ENCODE data around the gene ARID4B. TPM values are rescaled to one million over a fixed set of nuclear protein-coding genes. Genes with fewer than 3 reads are reported as not detected.

ARID4B gene
- total RNA-seq, 4 donors from 2014 or later = 15.2 to 99.7 (median 30.8) TPM

DNA sequence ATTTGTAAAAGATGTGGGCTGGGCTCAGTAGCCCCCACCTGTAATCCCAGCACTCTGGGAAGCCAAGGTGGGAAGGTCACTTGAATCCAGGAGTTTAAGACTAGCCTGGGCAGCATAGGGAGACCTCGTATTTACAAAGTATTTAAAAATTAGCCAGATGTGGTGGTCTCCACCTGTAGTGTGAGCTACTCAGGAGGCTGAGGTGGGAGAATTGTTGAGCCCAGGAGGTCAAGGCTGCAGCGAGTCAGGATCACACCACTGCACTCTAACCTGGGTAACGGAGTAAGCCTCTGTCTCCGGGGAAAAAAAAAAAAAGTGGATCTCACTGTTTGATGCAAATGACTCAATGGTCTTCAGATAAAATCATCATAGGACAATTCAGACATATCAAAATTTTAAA is 89.4 kb downstream of the ARID4B start:
- no peaks in the 10 kb centered on the region for H3K9me3 ChIP-seq
- WGBS, 2 donors = 88 to 89% methylated on average over 4 of the region's 4 CpGs
- no peak overlapping the region for H3K4me3 ChIP-seq
- no peak for DNase-seq
- H3K27me3 ChIP-seq = no peaks in the 10 kb centered on the region
- no peak overlapping the region for H3K27ac ChIP-seq
- intact Hi-C loops (cut with DNase I) = no loop called here
- H3K4me1 ChIP-seq = peaks cover 0 to 6% (median 0%) of the 10 kb centered on the region in 3 donors
- TF ChIP-seq, protein P1, sequence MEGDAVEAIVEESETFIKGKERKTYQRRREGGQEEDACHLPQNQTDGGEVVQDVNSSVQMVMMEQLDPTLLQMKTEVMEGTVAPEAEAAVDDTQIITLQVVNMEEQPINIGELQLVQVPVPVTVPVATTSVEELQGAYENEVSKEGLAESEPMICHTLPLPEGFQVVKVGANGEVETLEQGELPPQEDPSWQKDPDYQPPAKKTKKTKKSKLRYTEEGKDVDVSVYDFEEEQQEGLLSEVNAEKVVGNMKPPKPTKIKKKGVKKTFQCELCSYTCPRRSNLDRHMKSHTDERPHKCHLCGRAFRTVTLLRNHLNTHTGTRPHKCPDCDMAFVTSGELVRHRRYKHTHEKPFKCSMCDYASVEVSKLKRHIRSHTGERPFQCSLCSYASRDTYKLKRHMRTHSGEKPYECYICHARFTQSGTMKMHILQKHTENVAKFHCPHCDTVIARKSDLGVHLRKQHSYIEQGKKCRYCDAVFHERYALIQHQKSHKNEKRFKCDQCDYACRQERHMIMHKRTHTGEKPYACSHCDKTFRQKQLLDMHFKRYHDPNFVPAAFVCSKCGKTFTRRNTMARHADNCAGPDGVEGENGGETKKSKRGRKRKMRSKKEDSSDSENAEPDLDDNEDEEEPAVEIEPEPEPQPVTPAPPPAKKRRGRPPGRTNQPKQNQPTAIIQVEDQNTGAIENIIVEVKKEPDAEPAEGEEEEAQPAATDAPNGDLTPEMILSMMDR (IDR thresholded peaks at IDR 0.05) = no peak
- TF ChIP-seq POLR2A (IDR thresholded peaks at IDR 0.05) = no peak
- peaks cover 0 to 66% (median 8%) of the 10 kb centered on the region in 3 donors for H3K36me3 ChIP-seq

DNA sequence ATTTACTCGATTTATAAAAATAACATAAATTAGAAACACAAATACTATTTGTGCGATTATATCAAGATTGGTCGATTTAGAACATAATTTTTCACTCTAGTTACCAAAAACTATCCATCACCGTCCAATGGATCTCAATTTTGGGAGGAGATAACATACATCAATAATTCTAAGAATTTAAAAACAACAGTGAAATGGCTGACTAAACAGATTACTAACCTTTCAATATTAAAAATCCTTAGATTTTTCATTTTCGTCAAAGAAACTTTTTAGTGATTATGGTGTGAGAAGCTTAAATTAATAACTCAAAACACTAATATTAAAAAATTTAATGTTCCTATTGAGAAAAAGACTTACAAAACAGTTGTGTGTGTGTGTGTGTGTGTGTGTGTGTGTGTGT is 91.9 kb downstream of the ARID4B start:
- TF ChIP-seq POLR2A (IDR thresholded peaks at IDR 0.05) = no peak
- TF ChIP-seq, protein P1 (IDR thresholded peaks at IDR 0.05) = no peak
- intact Hi-C loops (cut with DNase I) = no loop called here
- peaks cover 0 to 90% (median 8%) of the 10 kb centered on the region in 3 donors for H3K36me3 ChIP-seq
- no peak overlapping the region for H3K4me3 ChIP-seq
- H3K27me3 ChIP-seq = no peaks in the 10 kb centered on the region
- WGBS, 2 donors = 95 to 99% methylated on average over 5 of the region's 5 CpGs
- peaks cover 0 to 6% (median 0%) of the 10 kb centered on the region in 3 donors for H3K4me1 ChIP-seq
- H3K9me3 ChIP-seq = no peaks in the 10 kb centered on the region
- no peak for DNase-seq
- H3K27ac ChIP-seq = no peak overlapping the region

DNA sequence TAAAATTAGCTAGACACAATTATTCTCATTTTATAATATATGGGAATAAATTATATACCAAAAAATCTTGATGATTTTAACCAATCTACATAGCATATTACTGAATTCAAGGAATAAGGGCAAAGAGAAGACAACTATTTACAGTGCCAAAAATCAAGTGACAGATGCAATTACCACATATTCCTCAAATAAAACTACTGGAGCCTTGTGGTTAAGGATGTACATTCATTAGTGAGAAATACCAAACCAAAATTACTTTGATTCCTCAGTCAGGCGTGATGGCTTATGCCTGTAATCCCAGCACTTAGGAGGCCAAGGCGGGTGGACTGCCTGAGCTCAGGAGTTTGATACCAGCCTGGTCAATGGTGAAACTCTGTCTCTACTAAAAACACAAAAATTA is 98.1 kb downstream of the ARID4B start:
- Histone ChIP-seq H3K27me3 (no peaks in the 10 kb centered on the region), H3K9me3 (no peaks in the 10 kb centered on the region), H3K36me3 (peaks cover 3 to 100% (median 4%) of the 10 kb centered on the region in 3 donors), H3K27ac (no peak overlapping the region), H3K4me3 (no peak overlapping the region), H3K4me1 (no peaks in the 10 kb centered on the region)
- TF ChIP-seq, protein P1 (IDR thresholded peaks at IDR 0.05) = no peak
- TF ChIP-seq POLR2A (IDR thresholded peaks at IDR 0.05) = no peak
- intact Hi-C loops (cut with DNase I) = no loop called here
- DNase-seq = no peak
- 93 to 94% methylated on average over 2 of the region's 2 CpGs for WGBS, 2 donors

DNA sequence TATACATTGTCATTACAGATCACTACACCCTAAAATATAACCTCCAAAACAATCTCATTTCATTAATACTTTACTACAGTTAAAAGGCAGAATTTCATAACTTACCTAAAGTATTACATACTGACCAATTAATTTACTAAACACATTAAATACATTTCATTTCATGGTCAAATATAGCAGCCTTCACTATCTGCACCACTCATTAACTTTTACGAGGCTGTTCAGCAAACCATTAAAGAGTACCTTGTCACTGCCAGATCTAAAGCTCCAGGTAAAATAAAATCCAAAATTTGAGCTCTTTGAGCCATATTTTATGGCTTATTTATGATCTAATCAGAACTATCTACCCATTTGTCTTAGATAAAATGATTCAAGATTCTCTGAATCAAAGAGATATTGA is 100.6 kb downstream of the ARID4B start:
- intact Hi-C loops (cut with DNase I) = no loop called here
- no peak overlapping the region for H3K4me3 ChIP-seq
- H3K27ac ChIP-seq = no peak overlapping the region
- H3K36me3 ChIP-seq = peaks cover 4 to 96% (median 7%) of the 10 kb centered on the region in 3 donors
- H3K9me3 ChIP-seq = no peaks in the 10 kb centered on the region
- no peaks in the 10 kb centered on the region for H3K4me1 ChIP-seq
- DNase-seq = no peak
- no peak for TF ChIP-seq POLR2A (IDR thresholded peaks at IDR 0.05)
- TF ChIP-seq, protein P1 (IDR thresholded peaks at IDR 0.05) = no peak
- WGBS, 2 donors = 89 to 93% methylated on average over 1 of the region's 1 CpG
- no peaks in the 10 kb centered on the region for H3K27me3 ChIP-seq

DNA sequence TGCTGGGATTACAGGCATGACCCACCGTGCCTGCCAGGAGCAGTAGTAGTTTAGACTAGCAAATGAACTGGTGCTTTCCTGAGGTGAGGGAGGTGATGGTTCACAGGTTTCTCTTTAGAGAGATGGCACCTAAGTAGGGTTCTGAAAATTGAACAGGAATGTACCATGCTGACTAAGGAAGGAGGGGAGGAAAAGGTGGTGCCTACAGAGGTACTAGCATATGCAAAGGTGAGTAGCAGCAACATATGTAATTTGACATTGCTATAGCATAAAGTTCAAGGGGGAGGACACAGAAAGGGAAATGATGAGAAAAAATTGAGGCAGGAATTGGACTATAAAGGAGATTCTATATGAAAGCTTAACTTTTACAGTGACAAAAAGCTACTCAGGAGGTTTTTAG is 101.0 kb downstream of the ARID4B start:
- Histone ChIP-seq H3K27ac (no peak overlapping the region), H3K9me3 (no peaks in the 10 kb centered on the region), H3K4me3 (no peak overlapping the region), H3K4me1 (no peaks in the 10 kb centered on the region), H3K36me3 (peaks cover 4 to 96% (median 11%) of the 10 kb centered on the region in 3 donors), H3K27me3 (no peaks in the 10 kb centered on the region)
- intact Hi-C loops (cut with DNase I) = no loop called here
- DNase-seq = no peak
- no peak for TF ChIP-seq POLR2A (IDR thresholded peaks at IDR 0.05)
- TF ChIP-seq, protein P1 (IDR thresholded peaks at IDR 0.05) = no peak
- WGBS, 2 donors = 60% methylated on average over 1 of the region's 1 CpG; no CpG with 5 or more reads in 1 of the 2 donors
